ENCODE measurements around the gene TUSC2. TPM values are rescaled to one million over a fixed set of nuclear protein-coding genes. Genes with fewer than 3 reads are reported as not detected.

TUSC2 gene
- total and polyA plus RNA-seq, 9 of the 15 experiments (the other 6 are each of a cell fraction or from before 2014, with no cell fraction given) = 2.8 to 67.5 (median 25.8) TPM

GRCh38 chr3:50298836-50299637 lies 29.0 kb downstream of the TUSC2 start, which contains the start of the genes HYAL3 and NAA80:
Gene HYAL3, minus strand, starts transcription at chr3:50299405. Its CDS starts 3,803 bp downstream, at chr3:50295602.
Gene NAA80, minus strand, starts transcription at chr3:50299405. Its CDS starts 1,942 bp downstream, at chr3:50297463.
- Histone ChIP-seq H3K9me3 (replicated peaks; ENCODE audit: control insufficient read depth, insufficient read depth, low read depth, low read length) (no peaks in the 10 kb centered on the region), H4K20me1 (replicated peaks; ENCODE audit: control insufficient read depth, insufficient read depth, low read length) (no peaks in the 10 kb centered on the region), H3K9ac (ENCODE audit: insufficient read depth in 1 of 2, low read depth in 2 of 2, low read length in 2 of 2) (peak within 1 kb of the TSS; percentile 94 to 97), H3K4me3 (peak within 1 kb of the TSS; percentile 83), H3K27me3 (ENCODE audit: control insufficient read depth in 2 of 2, insufficient read depth in 2 of 2, low read length in 2 of 2) (no peaks in the 10 kb centered on the region), H3K9me1 (ENCODE audit: control insufficient read depth, insufficient read depth, low read length) (no peaks in the 10 kb centered on the region), H3K4me2 (ENCODE audit: insufficient read depth, low read length) (peak within 1 kb of the TSS; percentile 94), H3K36me3 (ENCODE audit: control insufficient read depth, insufficient read depth, low read length) (peaks cover 19% of the 10 kb centered on the region; the same call in 2 of the 3 replicates), H3K27ac (ENCODE audit: extremely low read depth, low read depth, low read length) (peak within 1 kb of the TSS; percentile 99), H3K79me2 (ENCODE audit: control insufficient read depth, insufficient read depth, low read length) (peaks cover 49% of the 10 kb centered on the region), H3K4me1 (replicated peaks in 1 of 2; ENCODE audit: control insufficient read depth in 2 of 2, insufficient read depth in 2 of 2, low read length in 2 of 2) (peaks cover 22 to 72% of the 10 kb centered on the region in 2 experiments; a peak in 4 of 5 replicates), H2AFZ (ENCODE audit: low read depth, low read length) (peak within 1 kb of the TSS; percentile 92)
- ChIA-PET POLR2A (interaction anchor here (0.6 to 1.5 kb wide), 9 partner anchors 11 to 51 kb away, joined by 3 to 8 read pairs (median 3); partner anchors contain the start of gene TUSC2), CTCF (ENCODE audit: low intra/inter-chr PET ratio) (interaction anchor here (0.6 to 0.7 kb wide), 2 partner anchors 72 to 369 kb away, joined by 3 to 9 read pairs; no protein-coding TSS in a partner anchor)
- in situ Hi-C loops (cut with MboI) = no loop called here
- intact Hi-C loops (cut with micrococcal nuclease) = loop anchor here (2.0 kb wide), 1 partner anchor 30 kb away; the partner anchor contains the start of gene TUSC2
- FAIRE-seq = peak; percentile 99
- peak; percentile 85 for ATAC-seq
- 0% methylated on average over 32 of the region's 61 CpGs for WGBS (ENCODE audit: insufficient coverage, low coverage, missing lambda C conversion rate)
- peak; percentile 89 to 97 (median 93) for DNase-seq (ENCODE audit: extremely low read depth in 1 of 4, low spot score in 3 of 4)
- no TSS peak for BruUV-seq (replicated peaks)
- TF ChIP-seq LCOR (CRISPR knock-in tag; IDR thresholded peaks at IDR 0.05) = no peak
- no peak for TF ChIP-seq SLC30A9 (CRISPR knock-in tag; IDR thresholded peaks at IDR 0.05)
- no peak for TF ChIP-seq MLLT1 (IDR thresholded peaks at IDR 0.05)
- TF ChIP-seq PBX2 (CRISPR knock-in tag; IDR thresholded peaks at IDR 0.05; ENCODE audit: low read depth) = no peak
- TF ChIP-seq PBX2 (tag; conservative IDR thresholded peaks at IDR 0.05; ENCODE audit: low read depth) = no peak
- TF ChIP-seq NONO (IDR thresholded peaks at IDR 0.05; ENCODE audit: low read depth in 2 of 2, low read length in 1 of 2) = no peak
- no peak for TF ChIP-seq HSF4 (CRISPR knock-in tag; IDR thresholded peaks at IDR 0.05; ENCODE audit: borderline replicate concordance)
- no peak for TF ChIP-seq SFPQ (IDR thresholded peaks at IDR 0.05; ENCODE audit: low read depth, low read length)
